HG02970 (cell line): ENCODE results near the gene ESYT2.

Experiments
- ATAC-seq: cut with Tn5 transposase; IDR thresholded peaks from one replicate; pipeline ENCODE4 v1.9.1; 2021; ENCODE audit warnings: mild to moderate bottlenecking, moderate library complexity, moderate number of reproducible peaks; ENCODE audit not compliant: unreplicated experiment, low FRiP score

ESYT2 gene

GRCh38 chr7:158774952-158775351 lies 54.4 kb downstream of the ESYT2 start:
- no peak for ATAC-seq

DNA sequence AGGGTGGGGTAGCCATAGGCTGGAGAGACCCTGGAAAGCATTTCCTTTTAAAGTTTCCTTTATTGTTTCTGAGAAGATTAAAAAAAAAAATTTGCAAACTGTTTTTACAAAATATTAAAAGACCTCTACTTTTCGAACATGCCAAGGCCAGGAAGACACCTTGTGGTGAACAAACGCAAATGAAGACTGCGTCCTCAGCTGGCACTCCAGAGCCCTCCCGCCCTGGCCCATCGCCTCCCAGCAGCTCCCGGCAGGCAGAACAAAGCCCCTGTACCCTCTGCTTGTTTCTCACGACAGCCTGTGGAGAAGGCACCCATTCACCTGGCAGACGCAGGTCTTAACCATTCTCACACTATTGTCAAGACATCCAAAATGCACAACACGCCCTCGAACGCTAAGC lies 56.4 kb downstream of the ESYT2 start:
- no peak for ATAC-seq

GRCh38 chr7:158771213-158771834 lies 58.0 kb downstream of the ESYT2 start:
- no peak for ATAC-seq

DNA sequence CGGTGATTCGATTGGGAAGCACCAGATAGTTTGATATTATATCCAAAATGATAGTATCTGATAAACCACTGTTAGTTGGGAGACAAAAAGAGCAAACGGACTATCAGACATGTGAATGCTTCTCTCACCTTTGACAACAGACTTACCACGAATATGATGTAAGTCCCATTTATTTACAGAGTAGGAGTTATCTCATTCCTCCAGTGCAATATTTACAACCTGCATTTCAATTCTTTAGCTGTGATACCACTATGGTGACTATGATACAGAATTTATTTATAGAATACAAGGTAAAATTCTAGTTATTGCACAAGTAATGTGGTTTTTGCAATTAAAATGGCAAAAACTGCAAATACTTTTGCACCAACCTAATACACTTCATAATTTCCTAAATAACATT lies 61.6 kb downstream of the ESYT2 start:
- ATAC-seq: no peak

DNA sequence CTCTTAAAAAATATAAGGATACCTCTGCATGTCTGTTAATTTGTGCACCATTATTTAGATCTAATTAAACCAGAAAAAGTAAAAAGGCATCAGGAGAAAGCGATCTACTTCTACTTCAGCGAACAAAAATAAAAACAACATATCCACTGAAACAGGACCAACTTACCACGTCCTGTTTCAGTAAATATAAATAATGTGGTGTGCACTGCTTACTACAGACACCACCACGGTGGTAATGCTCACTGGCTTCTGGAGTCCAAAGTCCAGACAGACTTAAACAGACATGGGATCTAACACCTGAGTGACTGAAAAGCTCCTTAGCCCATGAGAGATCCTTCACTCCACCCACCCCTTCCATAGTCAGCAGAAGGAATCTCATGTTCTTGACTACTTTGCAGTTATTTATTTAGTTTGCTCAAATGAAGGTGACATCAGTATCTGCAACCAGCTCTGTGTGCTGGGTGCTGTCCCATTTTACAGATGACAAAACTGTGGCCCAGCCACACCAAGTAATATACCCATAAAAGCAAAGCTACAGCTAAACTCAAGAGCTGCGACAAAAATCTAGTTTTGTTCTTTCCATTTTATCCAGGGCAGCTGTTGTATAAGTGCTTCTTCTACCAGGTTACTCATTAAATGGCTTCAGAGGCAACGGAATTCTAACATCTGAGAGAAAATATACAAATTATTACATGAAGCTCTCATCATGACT lies 62.6 kb downstream of the ESYT2 start:
- no peak for ATAC-seq

DNA sequence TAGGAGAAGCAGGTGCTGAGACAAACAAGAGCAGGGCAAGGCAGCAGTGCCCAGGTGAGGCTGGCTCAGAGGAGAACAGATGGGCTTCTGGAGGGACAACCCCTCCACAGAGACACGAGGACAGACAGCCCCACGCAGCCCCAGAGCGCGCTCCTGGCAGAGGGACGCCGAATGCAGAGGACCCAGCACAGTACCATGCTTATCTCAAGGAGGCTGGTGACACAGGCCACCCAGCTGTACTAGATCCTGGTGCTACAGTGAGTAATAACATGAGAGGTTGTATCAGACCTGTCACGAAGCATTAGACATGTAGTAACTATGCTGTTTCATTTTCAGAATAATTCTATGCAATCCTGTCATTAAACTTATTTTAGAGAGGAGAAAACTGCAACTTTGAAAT lies 64.3 kb downstream of the ESYT2 start:
- no peak for ATAC-seq

- ATAC-seq: no peak
Measured at GRCh38 chr7:158763454-158764033, 65.8 kb downstream of the ESYT2 start.

DNA sequence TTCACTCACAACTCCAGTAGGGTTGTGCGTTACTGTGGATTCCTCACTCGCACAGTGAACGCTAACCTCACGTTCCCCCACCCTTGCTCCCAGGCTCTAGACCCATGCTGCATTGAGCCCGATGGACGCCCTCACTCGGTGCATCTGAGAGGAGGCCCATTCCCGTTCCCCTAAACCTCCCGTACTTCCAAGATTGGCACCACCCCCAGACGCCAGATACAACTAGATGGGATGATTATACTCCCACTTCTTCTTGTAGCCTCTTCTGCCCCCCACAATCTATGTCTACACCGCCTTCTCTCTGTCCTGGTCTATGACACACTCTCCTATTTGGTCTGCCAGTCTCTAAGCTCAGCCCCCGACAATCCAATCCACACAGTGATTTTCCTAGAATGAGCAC lies 67.4 kb downstream of the ESYT2 start:
- ATAC-seq: no peak

- ATAC-seq: no peak
Measured at GRCh38 chr7:158760936-158761335, 68.4 kb downstream of the ESYT2 start.

DNA sequence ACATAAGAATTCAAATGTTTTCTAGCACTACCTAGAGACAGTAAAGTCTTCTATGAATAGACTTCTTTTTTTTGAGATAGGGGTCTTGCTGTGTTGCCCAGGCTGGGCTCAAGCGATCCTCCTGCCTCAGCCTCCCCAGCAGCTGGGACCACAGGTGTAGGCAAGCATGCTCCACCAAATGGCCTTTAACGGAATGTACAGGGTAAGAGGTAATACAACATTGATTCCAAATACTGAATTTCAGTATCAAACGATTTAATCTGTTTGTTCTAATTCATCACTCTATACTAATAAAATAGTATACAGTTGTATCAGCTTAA lies 68.9 kb downstream of the ESYT2 start:
- no peak for ATAC-seq

DNA sequence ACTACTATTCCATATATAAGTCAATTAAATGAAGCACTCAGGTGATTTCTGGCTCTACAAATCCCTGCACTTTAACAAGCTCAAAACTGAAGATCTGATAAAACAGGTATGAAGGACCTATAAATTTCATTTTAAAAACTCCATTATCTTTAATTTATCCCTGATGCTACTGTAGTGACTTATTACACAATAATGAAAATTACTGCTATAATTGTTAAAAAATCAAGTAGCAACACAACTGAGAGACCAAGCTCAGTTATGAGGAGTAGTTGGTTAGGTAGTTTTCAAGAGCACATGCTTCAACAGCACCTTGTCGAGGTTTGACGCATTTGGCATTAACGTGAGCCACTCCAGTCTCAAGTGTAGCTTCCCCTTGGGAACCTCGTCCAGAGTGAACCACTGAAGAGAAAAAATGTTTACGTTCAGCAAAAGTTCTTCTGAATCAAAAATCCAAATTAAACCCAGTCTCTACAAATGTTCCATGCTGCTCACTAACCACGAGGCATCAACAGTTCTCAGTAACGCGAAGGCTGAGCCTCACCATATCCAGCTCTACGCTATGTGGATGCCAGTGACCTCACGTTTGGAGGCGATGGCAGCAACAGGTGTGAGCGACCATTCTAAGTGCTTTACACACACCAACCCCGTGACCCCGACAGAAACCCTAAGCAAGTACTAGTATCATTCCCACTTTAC lies 69.4 kb downstream of the ESYT2 start:
- ATAC-seq: no peak

GRCh38 chr7:158759245-158759614 lies 70.1 kb downstream of the ESYT2 start:
- no peak for ATAC-seq

DNA sequence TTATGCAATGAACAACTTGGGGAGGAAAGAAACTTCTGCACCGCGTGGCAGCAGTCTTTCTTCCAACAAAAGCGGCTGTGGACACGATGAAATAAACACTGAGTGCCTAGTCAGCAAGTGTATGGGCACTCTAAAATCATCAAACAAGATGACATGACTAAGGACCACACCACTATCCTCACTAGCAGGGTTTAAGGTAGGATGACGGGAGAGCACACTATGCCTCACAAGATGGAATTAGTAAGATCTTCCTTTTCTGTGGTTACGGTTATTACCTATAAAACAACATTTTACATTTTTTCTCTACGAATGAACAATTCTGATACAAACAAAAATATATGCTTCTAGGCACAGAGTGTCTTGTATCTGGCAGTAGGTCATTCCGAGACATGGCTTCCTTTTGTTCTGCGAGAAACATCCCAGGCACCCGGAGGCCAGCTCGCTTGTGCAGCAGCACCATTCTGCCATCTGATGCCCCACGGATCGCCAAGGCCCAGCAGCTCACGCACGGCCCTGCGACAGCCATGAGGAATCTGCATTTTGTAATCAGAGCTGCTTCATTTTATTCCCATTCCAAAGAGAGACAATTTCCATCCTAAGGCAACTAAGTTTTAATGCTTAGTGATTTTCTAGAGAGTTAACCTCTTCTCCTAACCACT lies 70.6 kb downstream of the ESYT2 start:
- ATAC-seq: no peak

- no peak for ATAC-seq
Measured at GRCh38 chr7:158757404-158757989, 71.8 kb downstream of the ESYT2 start.

- ATAC-seq: no peak
Measured at GRCh38 chr7:158754746-158755444, 74.4 kb downstream of the ESYT2 start.

DNA sequence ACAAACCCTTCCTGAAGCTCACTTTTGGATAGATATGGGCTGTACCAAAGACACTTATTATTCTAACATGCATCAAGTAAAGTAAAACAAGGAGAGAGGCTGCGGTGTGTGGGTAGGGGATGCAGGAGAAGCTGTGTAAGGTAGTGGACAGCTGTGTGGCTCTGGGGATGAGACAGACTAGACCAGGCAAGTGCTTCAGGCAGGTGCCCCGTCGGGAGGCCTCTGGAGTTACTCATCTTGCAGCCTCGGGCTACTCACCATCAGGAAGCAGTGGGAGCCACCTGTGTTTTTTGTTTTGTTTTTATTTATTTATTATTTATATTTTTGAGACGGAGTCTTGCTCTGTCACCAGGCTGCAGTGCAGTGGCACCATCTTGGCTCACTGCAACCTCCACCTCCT lies 75.4 kb downstream of the ESYT2 start:
- no peak for ATAC-seq

DNA sequence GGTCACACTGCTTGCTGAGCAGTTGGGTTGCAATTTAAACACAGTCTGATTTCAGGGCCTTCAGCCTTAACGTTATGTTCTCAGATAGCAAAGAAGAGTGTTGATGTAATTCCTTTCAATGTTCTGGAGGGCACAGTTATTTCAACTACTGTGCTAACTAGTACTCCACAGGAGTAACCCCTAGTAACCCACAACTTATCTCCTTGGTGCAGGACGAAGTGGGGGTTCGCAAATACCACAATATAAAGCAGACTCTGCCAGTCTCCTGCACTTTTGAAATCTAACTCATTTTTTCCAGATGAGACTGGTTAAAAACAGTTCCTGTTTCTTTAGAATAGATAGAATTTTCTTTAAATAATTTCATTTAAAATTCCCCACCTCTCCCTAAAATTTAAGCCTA lies 77.6 kb downstream of the ESYT2 start:
- no peak for ATAC-seq

DNA sequence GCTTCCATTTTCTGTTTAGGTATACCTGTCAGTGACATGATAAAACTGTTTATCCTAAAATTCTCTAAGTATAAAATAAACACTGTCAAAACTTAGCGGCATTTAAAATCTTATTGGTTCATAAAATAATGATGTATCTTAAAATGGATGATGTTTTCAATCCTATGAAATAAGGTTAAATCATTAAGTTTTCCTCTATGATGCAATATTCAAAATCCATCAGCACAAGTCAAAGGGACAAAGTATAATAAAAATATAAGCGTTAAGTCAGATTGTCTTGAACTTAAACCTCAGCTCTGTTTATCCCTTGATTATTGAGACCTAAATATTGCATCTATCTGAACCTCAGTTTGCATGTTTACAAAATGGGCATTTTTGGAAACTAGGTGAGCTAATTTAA lies 78.1 kb downstream of the ESYT2 start:
- ATAC-seq: no peak

DNA sequence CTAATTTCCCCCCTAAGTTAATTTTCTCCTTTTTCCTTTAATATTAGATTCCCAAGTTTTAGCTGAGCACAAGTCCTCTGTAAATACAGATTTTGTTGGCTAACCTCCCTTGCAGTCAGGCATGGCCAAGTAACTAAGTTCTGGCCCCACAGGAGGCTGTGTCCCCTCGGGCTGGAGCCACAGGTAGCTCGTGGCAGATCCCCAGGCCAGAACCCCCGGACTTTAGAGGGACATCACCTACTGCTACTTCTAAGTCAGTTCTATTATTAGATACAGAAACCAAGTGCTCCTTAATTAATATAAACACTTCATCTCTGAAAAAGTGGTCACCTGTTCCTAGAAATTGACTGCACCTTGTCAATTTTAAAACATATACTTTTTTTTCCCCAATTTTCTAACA lies 78.6 kb downstream of the ESYT2 start:
- no peak for ATAC-seq

GRCh38 chr7:158749396-158749795 lies 79.9 kb downstream of the ESYT2 start:
- ATAC-seq: no peak
